ENCODE data around the gene ITGA5. TPM values are rescaled to one million over a fixed set of nuclear protein-coding genes. Genes with fewer than 3 reads are reported as not detected.
A peak's percentile ranks its signal among the peaks of the same experiment; 100 is the strongest.
"Not testable (repeated sequence)": the region's sequence is repeated elsewhere in the genome, so short reads cannot be mapped to it uniquely, and the experiment has no call there.

The ITGA5 gene
- polyA plus RNA-seq, 4 donors, result 39.9 to 44.2 (median 43.7) TPM

DNA sequence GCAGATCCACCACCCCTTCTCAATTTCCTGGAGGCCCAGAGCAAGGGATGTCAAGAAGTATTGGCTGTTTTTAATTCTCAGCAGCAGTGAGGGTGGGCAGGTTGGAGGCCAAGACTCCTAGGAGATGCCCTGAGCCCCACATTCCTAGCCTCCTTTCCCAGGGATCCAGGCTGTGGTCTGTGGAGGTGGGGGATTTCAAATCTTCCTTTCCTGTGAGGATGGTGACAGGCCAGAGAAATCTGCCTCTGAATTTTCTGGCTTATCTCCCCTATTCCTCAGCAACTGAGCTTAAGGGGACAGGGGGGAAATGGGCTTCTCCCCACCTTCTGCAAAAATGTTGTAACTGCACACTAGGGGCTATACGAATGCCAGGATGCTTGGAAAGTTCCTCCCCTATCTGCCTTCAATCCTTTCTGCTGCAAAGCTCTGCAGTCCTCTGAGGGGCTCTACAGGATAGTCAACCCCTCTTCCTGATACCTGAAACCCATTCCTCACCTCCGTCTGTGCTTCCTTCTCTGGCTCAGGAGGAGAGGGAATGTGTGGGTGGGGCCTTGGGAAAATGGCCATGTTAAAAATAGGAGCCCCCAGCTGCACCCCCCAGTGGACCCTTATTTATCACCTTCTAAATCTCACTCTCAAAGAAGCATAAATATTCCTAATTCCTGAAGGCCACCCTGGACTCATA, 61.4 kb downstream of the ITGA5 start:
- no peak for DNase-seq (ENCODE audit: low read depth in 4 of 4, low spot score in 2 of 4)

- no peak for DNase-seq (ENCODE audit: low read depth in 4 of 4, low spot score in 2 of 4)
These were observed 62.1 kb downstream of the ITGA5 start for GRCh38 chr12:54356951-54357356.

DNA sequence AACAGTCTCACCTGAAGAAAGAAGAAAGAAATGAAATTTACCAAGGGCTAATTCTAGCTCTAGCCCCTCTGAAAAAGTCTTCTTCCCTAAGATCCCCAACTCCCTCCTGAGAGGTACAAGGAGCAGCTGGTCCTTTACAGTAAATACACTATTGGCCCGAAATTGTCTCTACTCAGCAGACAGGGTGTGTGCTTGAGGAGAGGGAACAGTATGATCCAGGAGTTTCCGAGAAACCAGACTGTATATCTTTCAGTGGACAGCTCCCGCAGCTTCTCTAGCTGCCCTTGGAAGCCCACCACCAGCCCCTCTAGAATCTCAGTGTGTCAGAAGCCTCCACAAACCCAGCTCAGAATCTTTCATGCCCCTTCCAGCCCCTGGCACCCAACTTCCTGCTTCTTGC, 62.8 kb downstream of the ITGA5 start:
- no peak for DNase-seq (ENCODE audit: low read depth in 4 of 4, low spot score in 2 of 4)

GRCh38 chr12:54355104-54355815, 63.8 kb downstream of the ITGA5 start:
- no peak for DNase-seq (ENCODE audit: low read depth in 4 of 4, low spot score in 2 of 4)

DNA sequence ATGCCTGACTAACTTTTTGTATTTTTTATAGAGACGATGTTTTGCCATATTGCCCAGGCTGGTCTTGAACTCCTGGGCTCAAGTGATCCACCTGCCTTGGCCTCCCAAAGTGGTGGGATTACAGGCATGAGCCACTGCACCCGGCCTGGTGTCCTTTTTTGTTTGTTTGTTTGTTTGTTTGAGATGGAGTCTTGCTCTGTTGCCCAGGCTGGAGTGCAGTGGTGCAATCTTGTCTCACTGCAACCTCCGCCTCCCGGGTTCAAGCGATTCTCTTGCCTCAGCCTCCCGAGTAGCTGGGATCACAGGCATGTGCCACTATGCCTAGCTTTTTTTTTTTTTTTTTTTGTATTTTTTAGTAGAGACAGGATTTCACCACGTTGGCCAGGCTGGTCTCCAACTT, 64.8 kb downstream of the ITGA5 start:
- DNase-seq (ENCODE audit: low read depth in 4 of 4, low spot score in 2 of 4), result not testable (repeated sequence)

- DNase-seq (ENCODE audit: low read depth in 4 of 4, low spot score in 2 of 4), result no peak
These were observed 65.9 kb downstream of the ITGA5 start for GRCh38 chr12:54352891-54353874.

DNA sequence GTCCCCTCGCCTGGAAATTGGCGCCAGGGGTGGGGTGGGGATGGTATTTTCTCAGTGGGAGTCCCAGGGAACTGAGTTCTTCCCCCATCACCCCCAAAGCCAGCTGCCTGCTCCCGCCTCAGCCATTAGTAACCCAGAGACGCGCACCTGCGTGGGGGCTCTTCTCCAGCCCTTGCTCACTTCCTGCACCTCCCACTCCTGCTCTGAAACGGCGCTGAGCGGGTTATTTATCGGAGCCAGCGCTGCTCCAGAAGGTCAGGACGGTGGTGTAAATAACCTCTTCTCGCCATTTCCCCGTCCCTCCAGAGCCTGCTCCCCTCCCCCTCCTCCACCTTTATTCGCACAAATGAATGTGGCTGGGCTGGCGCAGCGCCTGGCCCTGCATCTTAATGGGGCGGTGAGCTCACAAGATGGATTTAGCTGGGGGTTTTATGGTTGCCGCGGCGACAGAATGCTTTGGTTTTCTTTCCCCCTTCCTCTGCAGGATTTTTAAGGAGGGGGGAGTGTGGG, 67.0 kb downstream of the ITGA5 start:
- DNase-seq (ENCODE audit: low read depth in 4 of 4, low spot score in 2 of 4), result peak in 2 of 4 donors; percentile 84 to 87

DNA sequence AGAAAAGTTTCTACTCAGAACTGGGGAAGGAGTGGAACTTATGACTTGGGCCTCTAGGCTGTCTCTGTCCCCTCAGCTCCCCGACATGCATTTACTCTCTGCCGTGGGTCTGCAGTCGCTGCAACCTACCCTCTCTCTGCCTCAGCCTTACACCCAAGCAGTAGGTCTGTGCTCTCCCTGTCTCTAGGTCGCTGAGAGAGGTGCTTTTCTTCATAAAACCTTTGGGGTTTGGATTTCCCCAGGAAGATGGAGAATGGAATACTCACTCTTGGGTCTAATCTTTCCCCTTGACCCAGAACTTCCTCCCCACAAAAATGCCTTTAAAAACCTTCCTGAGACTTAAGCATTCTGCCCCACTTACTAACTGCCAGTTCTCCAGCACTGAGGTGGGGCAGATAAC, 67.7 kb downstream of the ITGA5 start:
- no peak for DNase-seq (ENCODE audit: low read depth in 4 of 4, low spot score in 2 of 4)

DNA sequence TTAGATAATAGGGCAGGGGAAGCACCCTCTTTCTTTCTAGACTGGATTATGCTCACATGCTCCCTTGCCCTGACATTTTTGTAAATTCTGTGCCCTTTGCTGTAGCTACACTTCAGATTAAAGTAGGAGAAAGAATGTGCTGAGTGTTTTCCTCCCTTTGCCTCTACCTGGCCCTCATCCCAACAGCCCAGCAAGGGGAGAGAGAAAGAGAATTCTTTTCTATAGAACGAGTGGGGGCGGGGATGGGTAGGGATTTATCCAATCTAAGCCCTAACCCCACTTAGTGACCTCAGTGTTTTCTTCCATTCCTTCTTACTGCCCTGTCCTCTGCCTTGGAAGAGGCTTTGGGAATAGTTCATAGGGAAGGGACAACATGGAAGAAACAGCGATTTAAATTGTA, 68.3 kb downstream of the ITGA5 start:
- no peak for DNase-seq (ENCODE audit: low read depth in 4 of 4, low spot score in 2 of 4)

DNA sequence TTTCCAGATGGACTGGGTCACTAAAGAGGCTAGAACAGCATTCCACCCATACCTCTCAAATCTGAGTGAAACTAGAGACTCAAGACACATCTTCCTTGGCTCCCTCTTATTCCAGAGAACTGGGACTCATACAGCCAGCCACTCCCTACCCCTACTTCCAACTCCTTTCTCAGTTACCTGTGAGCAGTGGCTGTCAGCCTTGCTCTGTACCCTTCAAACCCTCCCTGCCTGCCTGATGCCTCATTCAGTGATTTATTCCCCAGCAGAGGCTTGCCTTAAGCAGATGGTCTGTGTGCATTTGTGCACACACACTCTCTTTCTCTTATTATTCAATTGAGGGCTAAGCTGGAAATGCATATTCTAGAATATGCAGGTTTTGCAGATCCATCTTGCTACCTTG, 69.4 kb downstream of the ITGA5 start:
- no peak for DNase-seq (ENCODE audit: low read depth in 4 of 4, low spot score in 2 of 4)

- no peak for DNase-seq (ENCODE audit: low read depth in 4 of 4, low spot score in 2 of 4)
These were observed 70.0 kb downstream of the ITGA5 start for GRCh38 chr12:54349036-54349435.

Other genes with a start within 250 kb of the ITGA5 start
- gene SMUG1, start 230.3 kb downstream of the ITGA5 start, polyA plus RNA-seq (ENCODE audit: insufficient read length in 4 of 4), result 10 to 100 TPM; 30.8 to 43.3 (median 37.1) TPM
- gene CBX5, start 139.1 kb downstream of the ITGA5 start, polyA plus RNA-seq (ENCODE audit: insufficient read length in 4 of 4), result 100 to 1,000 TPM; 106 to 135 (median 121) TPM
- gene HNRNPA1, start 138.5 kb downstream of the ITGA5 start, polyA plus RNA-seq (ENCODE audit: insufficient read length in 4 of 4), result 1,000 to 10,000 TPM; 3,115 to 3,766 (median 3,436) TPM
- 1 to 10 TPM; 2.2 to 4.5 (median 2.7) TPM for gene NFE2, start 118.3 kb downstream of the ITGA5 start, polyA plus RNA-seq (ENCODE audit: insufficient read length in 4 of 4)
- 100 to 1,000 TPM; 184 to 242 (median 222) TPM for gene COPZ1, start 94.1 kb downstream of the ITGA5 start, polyA plus RNA-seq (ENCODE audit: insufficient read length in 4 of 4)
- gene GPR84, start 54.8 kb downstream of the ITGA5 start, polyA plus RNA-seq (ENCODE audit: insufficient read length in 4 of 4), result under 1 TPM in 3 of 4 donors, not detected in 1; 0.18 to 0.24 (median 0.24) TPM
- gene ZNF385A, start 34.5 kb downstream of the ITGA5 start, polyA plus RNA-seq (ENCODE audit: insufficient read length in 4 of 4), result 10 to 100 TPM in 3 of 4 donors, 1 to 10 TPM in 1; 8.6 to 16.2 (median 13.3) TPM
- gene GTSF1, start 54.3 kb upstream of the ITGA5 start, polyA plus RNA-seq (ENCODE audit: insufficient read length in 4 of 4), result under 1 TPM in 1 of 4 donors, not detected in 3; 0.22 TPM
- gene NCKAP1L, start 78.5 kb upstream of the ITGA5 start, polyA plus RNA-seq (ENCODE audit: insufficient read length in 4 of 4), result 1 to 10 TPM; 2.9 to 3.7 (median 3.4) TPM
- 10 to 100 TPM in 2 of 4 donors, 1 to 10 TPM in 2; 7.8 to 11.3 (median 10.4) TPM for gene PDE1B, start 130.3 kb upstream of the ITGA5 start, polyA plus RNA-seq (ENCODE audit: insufficient read length in 4 of 4)
- 10 to 100 TPM; 53.9 to 56.0 (median 54.6) TPM for gene PPP1R1A, start 169.4 kb upstream of the ITGA5 start, polyA plus RNA-seq (ENCODE audit: insufficient read length in 4 of 4)
- gene LACRT, start 215.6 kb upstream of the ITGA5 start, polyA plus RNA-seq (ENCODE audit: insufficient read length in 4 of 4), result not detected
- gene DCD, start 229.1 kb upstream of the ITGA5 start, polyA plus RNA-seq (ENCODE audit: insufficient read length in 4 of 4), result not detected